Measurements from ENCODE around the gene GNAI1.

DNA sequence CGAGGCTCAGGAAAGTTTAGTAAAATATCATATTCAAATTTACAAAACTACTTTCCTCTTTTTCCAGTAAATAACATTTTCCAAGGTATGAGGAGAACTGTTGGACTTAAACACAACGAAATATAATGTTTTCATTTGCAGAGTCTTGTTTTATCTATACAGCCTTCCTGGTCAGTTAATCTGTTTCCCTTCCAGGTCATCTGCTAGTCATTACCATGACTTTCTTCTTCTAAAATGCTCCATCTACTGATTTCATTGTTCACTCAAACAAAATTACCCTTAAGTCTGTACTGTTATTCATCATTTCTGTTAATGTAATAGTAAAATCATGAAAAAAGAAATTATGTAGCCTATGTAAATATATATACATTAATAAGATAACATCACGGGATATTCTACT, 69.8 kb downstream of the GNAI1 start:
- TF ChIP-seq, protein P1, sequence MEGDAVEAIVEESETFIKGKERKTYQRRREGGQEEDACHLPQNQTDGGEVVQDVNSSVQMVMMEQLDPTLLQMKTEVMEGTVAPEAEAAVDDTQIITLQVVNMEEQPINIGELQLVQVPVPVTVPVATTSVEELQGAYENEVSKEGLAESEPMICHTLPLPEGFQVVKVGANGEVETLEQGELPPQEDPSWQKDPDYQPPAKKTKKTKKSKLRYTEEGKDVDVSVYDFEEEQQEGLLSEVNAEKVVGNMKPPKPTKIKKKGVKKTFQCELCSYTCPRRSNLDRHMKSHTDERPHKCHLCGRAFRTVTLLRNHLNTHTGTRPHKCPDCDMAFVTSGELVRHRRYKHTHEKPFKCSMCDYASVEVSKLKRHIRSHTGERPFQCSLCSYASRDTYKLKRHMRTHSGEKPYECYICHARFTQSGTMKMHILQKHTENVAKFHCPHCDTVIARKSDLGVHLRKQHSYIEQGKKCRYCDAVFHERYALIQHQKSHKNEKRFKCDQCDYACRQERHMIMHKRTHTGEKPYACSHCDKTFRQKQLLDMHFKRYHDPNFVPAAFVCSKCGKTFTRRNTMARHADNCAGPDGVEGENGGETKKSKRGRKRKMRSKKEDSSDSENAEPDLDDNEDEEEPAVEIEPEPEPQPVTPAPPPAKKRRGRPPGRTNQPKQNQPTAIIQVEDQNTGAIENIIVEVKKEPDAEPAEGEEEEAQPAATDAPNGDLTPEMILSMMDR (IDR thresholded peaks at IDR 0.05), result no peak
- no peak for TF ChIP-seq POLR2A (IDR thresholded peaks at IDR 0.05)

All from vagina (tissue), 2 donors.